Muscle of leg (tissue), 11 donors: ENCODE data around the gene JMJD1C. TPM values are rescaled to one million over a fixed set of nuclear protein-coding genes. Genes with fewer than 3 reads are reported as not detected.

Experiments
- DNase-seq: peaks from one replicate; pipeline ENCODE4 v3.0.0; 2013
- H3K27ac ChIP-seq: one replicate; pipeline ENCODE4 v1.5.1; 2013; ENCODE audit warnings: mild to moderate bottlenecking, low read length, control low read depth
- H3K27me3 ChIP-seq: one replicate; pipeline ENCODE4 v1.6.1; 2013; ENCODE audit warnings: low read length; ENCODE audit not compliant: control insufficient read depth, insufficient read depth
- H3K36me3 ChIP-seq: one replicate; pipeline ENCODE4 v1.6.1; 2013; ENCODE audit warnings: low read length; ENCODE audit not compliant: control insufficient read depth, insufficient read depth
- H3K4me1 ChIP-seq: one replicate; pipeline ENCODE4 v1.6.1; 2013; ENCODE audit warnings: low read length; ENCODE audit not compliant: control insufficient read depth, insufficient read depth
- H3K4me3 ChIP-seq: one replicate; pipeline ENCODE4 v1.5.1; 2013; ENCODE audit warnings: low read length, control low read depth
- H3K9me3 ChIP-seq: replicated peaks from 2 replicates; pipeline ENCODE4 v1.6.1; 2013; ENCODE audit warnings: low read depth, low read length; ENCODE audit not compliant: control insufficient read depth
- WGBS: methylation state at CpG from one replicate; pipeline ENCODE4 v1.1.5; 2013; ENCODE audit warnings: missing lambda C conversion rate; ENCODE audit not compliant: insufficient coverage; 5-methylcytosine and 5-hydroxymethylcytosine counted together
- polyA plus RNA-seq, 8 donors: library from polyadenylated mRNA; unstranded; fragments of 120-200 nt; gene quantifications; one replicate each; pipeline versions ENCODE4 v1.2.1 to v1.2.3, GENCODE V29; 2013; ENCODE audit warnings: inconsistent platforms in 1 of 8, low replicate concordance in 1 of 8; ENCODE audit not compliant: insufficient read length in 8 of 8, insufficient read depth in 1 of 8
- total RNA-seq: library from RNA; stranded (reverse); fragments of 120-200 nt; gene quantifications from one replicate; pipeline ENCODE4 v1.2.4, GENCODE V29; 2013

Gene JMJD1C
- total and polyA plus RNA-seq, 9 donors, result 55.5 to 104 (median 74.7) TPM

- no peak for DNase-seq
- no CpG with 5 or more reads among the region's 1 CpG for WGBS
- no peak overlapping the region for H3K4me3 ChIP-seq
- H3K36me3 ChIP-seq, result no peaks in the 10 kb centered on the region
- no peak overlapping the region for H3K27ac ChIP-seq
- H3K27me3 ChIP-seq, result no peaks in the 10 kb centered on the region
- H3K4me1 ChIP-seq, result no peaks in the 10 kb centered on the region
- no peaks in the 10 kb centered on the region for H3K9me3 ChIP-seq
These were observed 55.1 kb downstream of the JMJD1C start for GRCh38 chr10:63410633-63411032.

GRCh38 chr10:63409465-63410027, 56.2 kb downstream of the JMJD1C start:
- no peaks in the 10 kb centered on the region for H3K9me3 ChIP-seq
- no CpG with 5 or more reads among the region's 2 CpGs for WGBS
- no peaks in the 10 kb centered on the region for H3K27me3 ChIP-seq
- no peak overlapping the region for H3K4me3 ChIP-seq
- H3K4me1 ChIP-seq, result no peaks in the 10 kb centered on the region
- no peak overlapping the region for H3K27ac ChIP-seq
- H3K36me3 ChIP-seq, result no peaks in the 10 kb centered on the region
- DNase-seq, result peak; percentile 63

GRCh38 chr10:63407136-63407662, 58.6 kb downstream of the JMJD1C start:
- H3K9me3 ChIP-seq, result no peaks in the 10 kb centered on the region
- no peaks in the 10 kb centered on the region for H3K36me3 ChIP-seq
- no peaks in the 10 kb centered on the region for H3K4me1 ChIP-seq
- no peak for DNase-seq
- no peak overlapping the region for H3K4me3 ChIP-seq
- H3K27ac ChIP-seq, result no peak overlapping the region
- no peaks in the 10 kb centered on the region for H3K27me3 ChIP-seq
- WGBS, result no CpG with 5 or more reads among the region's 1 CpG

- Histone ChIP-seq H3K36me3 (no peaks in the 10 kb centered on the region), H3K4me3 (no peak overlapping the region), H3K27me3 (no peaks in the 10 kb centered on the region), H3K27ac (peak overlapping the region; percentile 2), H3K9me3 (peaks cover 4% of the 10 kb centered on the region), H3K4me1 (no peaks in the 10 kb centered on the region)
- DNase-seq, result peak; percentile 56
- no CpG with 5 or more reads among the region's 7 CpGs for WGBS
These were observed 69.5 kb downstream of the JMJD1C start for GRCh38 chr10:63396133-63396761.

- DNase-seq, result no peak
- WGBS, result 100% methylated on average over 1 of the region's 7 CpGs
These were observed 72.7 kb downstream of the JMJD1C start for GRCh38 chr10:63393050-63393449.

GRCh38 chr10:63392224-63392623, 73.6 kb downstream of the JMJD1C start:
- no peak overlapping the region for H3K27ac ChIP-seq
- no CpG with 5 or more reads among the region's 6 CpGs for WGBS
- no peaks in the 10 kb centered on the region for H3K27me3 ChIP-seq
- no peaks in the 10 kb centered on the region for H3K4me1 ChIP-seq
- no peak overlapping the region for H3K4me3 ChIP-seq
- peaks cover 14% of the 10 kb centered on the region for H3K9me3 ChIP-seq
- no peaks in the 10 kb centered on the region for H3K36me3 ChIP-seq
- DNase-seq, result no peak

More at GRCh38 chr10:63393050-63393449, 72.7 kb downstream of the JMJD1C start:
- H3K27ac ChIP-seq, result no peak overlapping the region
- H3K4me3 ChIP-seq, result no peak overlapping the region
- no peaks in the 10 kb centered on the region for H3K27me3 ChIP-seq
- H3K36me3 ChIP-seq, result no peaks in the 10 kb centered on the region
- H3K9me3 ChIP-seq, result peaks cover 14% of the 10 kb centered on the region
- no peaks in the 10 kb centered on the region for H3K4me1 ChIP-seq

- H3K27ac ChIP-seq, result no peak overlapping the region
- H3K4me1 ChIP-seq, result no peaks in the 10 kb centered on the region
- no peak overlapping the region for H3K4me3 ChIP-seq
- no peaks in the 10 kb centered on the region for H3K36me3 ChIP-seq
- DNase-seq, result no peak
- peaks cover 14% of the 10 kb centered on the region for H3K9me3 ChIP-seq
- H3K27me3 ChIP-seq, result no peaks in the 10 kb centered on the region
- WGBS, result no CpG with 5 or more reads among the region's 4 CpGs
These were observed 74.0 kb downstream of the JMJD1C start for GRCh38 chr10:63391812-63392211.

- WGBS, result no CpG with 5 or more reads among the region's 1 CpG
- Histone ChIP-seq H3K36me3 (no peaks in the 10 kb centered on the region), H3K27ac (no peak overlapping the region), H3K9me3 (peaks cover 14% of the 10 kb centered on the region), H3K4me3 (no peak overlapping the region), H3K4me1 (no peaks in the 10 kb centered on the region), H3K27me3 (no peaks in the 10 kb centered on the region)
- DNase-seq, result no peak
These were observed 75.3 kb downstream of the JMJD1C start for GRCh38 chr10:63390521-63390920.

- WGBS, result no CpG with 5 or more reads among the region's 2 CpGs
- Histone ChIP-seq H3K4me3 (no peak overlapping the region), H3K4me1 (no peaks in the 10 kb centered on the region), H3K9me3 (peaks cover 14% of the 10 kb centered on the region), H3K36me3 (no peaks in the 10 kb centered on the region), H3K27me3 (no peaks in the 10 kb centered on the region), H3K27ac (no peak overlapping the region)
- no peak for DNase-seq
These were observed 77.3 kb downstream of the JMJD1C start for GRCh38 chr10:63388421-63389031.

- no CpG with 5 or more reads among the region's 5 CpGs for WGBS
- no peak overlapping the region for H3K27ac ChIP-seq
- peaks cover 1% of the 10 kb centered on the region for H3K9me3 ChIP-seq
- no peak for DNase-seq
- no peak overlapping the region for H3K4me3 ChIP-seq
- no peaks in the 10 kb centered on the region for H3K36me3 ChIP-seq
- no peaks in the 10 kb centered on the region for H3K4me1 ChIP-seq
- H3K27me3 ChIP-seq, result no peaks in the 10 kb centered on the region
These were observed 80.5 kb downstream of the JMJD1C start for GRCh38 chr10:63385254-63385653.
